Retinal pigment epithelial cell (primary cell): ENCODE data around the gene SCGN.

ENCODE experiments used
- DNase-seq: peaks from one replicate; pipeline ENCODE4 v3.0.0-alpha.2; 2010; ENCODE audit warnings: low read depth
- H3K4me3 ChIP-seq: 2 replicates; pipeline ENCODE4 v1.5.1; 2011; ENCODE audit warnings: mild to moderate bottlenecking, low read length, control low read depth, moderate library complexity
- CTCF ChIP-seq: conservative IDR thresholded peaks from 2 replicates; pipeline ENCODE4 v1.5.1; 2011; ENCODE audit warnings: low read depth, low read length, control low read depth, inconsistent platforms

Gene SCGN

GRCh38 chr6:25692472-25692871, 40.5 kb downstream of the SCGN start:
- peak; percentile 20 for DNase-seq
- H3K4me3 ChIP-seq, result no peak overlapping the region
- TF ChIP-seq CTCF, result no peak

GRCh38 chr6:25694366-25694765, 42.4 kb downstream of the SCGN start:
- DNase-seq, result no peak

GRCh38 chr6:25695671-25696070, 43.7 kb downstream of the SCGN start:
- H3K4me3 ChIP-seq, result no peak overlapping the region
- DNase-seq, result no peak
- no peak for TF ChIP-seq CTCF

More at GRCh38 chr6:25694366-25694765, 42.4 kb downstream of the SCGN start:
- TF ChIP-seq CTCF, result no peak
- H3K4me3 ChIP-seq, result no peak overlapping the region

DNA sequence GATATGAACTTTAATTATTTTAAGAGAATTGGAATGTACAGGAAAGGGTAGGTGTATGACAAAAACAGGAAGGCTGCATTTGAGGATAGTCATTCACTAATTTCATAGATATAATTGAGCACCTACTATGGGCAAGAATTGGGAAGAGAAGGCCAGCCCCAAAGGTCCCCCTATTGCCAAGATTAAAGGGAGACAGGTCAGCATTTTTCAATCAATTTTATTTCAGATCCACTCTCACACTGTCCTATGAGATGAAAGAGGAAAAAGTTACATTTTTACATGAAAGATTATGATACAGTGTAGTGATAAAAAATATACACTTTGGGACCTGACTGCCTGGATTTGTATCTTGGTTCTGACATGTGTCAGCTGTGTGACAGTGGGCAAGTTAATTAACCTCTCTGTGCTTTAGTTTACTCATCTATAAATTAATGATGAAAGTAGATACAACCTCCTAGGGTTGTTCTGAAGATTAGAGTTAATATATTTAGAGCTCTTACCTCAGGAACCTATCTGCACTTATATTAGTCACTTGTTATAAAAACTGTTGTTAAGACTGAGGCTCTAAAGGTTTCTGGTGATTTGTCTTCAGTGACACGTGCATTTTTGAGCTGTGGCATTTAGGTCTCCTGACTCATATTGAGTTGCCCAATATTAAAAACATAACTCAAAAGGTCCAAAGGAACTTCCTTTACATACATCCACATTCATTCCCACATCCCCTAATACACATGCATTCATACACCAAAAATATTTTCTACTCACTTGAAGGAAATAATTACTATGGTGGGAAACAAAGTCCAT, 45.7 kb downstream of the SCGN start:
- H3K4me3 ChIP-seq, result no peak overlapping the region
- no peak for TF ChIP-seq CTCF
- DNase-seq, result no peak

DNA sequence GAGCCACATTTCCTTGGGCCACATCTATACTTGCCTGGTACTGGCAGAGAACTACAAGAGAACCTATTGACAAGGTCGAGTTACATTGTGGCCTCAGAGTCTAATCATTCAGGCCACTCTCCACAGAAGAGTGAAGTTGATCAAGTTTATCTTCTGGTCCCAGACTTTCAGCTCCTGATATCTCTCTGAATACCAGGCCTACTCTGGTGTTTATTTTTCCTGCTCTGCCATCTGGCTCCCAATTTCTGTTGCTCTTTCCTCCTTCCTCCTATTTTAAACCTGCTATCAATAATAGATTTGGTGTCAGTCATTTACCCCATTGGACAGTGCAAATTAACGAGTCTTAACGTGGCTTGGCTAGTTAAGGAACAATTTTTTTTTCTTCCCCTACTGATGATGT, 46.6 kb downstream of the SCGN start:
- no peak for DNase-seq
- no peak for TF ChIP-seq CTCF
- H3K4me3 ChIP-seq, result no peak overlapping the region

- no peak overlapping the region for H3K4me3 ChIP-seq
- no peak for TF ChIP-seq CTCF
- DNase-seq, result no peak
Measured at GRCh38 chr6:25699649-25700048, 47.6 kb downstream of the SCGN start.

- no peak overlapping the region for H3K4me3 ChIP-seq
- DNase-seq, result no peak
- TF ChIP-seq CTCF, result no peak
Measured at GRCh38 chr6:25700761-25701160, 48.7 kb downstream of the SCGN start.
